Eye (tissue), 1 donor: ENCODE measurements around the gene UBE2Q2.
"Not testable (repeated sequence)": the region's sequence is repeated elsewhere in the genome, so short reads cannot be mapped to it uniquely, and the experiment has no call there.

Source experiments
- DNase-seq: peaks from one replicate; pipeline ENCODE4 v3.0.0-alpha.2; 2015

The UBE2Q2 gene

DNA sequence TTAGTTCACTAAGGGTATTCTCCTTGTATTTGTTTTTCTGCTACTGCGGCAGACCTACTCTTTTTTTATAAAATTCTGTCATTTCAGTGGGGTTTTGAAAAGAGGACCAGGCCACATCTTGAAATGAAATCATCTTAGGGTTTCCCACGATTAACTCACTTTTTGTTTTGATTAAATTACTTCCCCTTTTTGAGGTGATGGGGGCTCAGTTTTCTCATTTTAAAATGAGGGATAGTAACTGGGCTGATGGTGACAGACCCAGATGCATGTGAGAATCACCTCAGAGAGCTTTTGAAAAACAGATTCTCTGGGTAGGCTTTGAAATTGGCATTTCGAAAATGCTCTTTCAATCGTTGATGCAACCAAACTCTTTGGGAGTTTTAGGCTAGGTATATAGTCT lies 24.2 kb downstream of the UBE2Q2 start:
- no peak for DNase-seq

DNA sequence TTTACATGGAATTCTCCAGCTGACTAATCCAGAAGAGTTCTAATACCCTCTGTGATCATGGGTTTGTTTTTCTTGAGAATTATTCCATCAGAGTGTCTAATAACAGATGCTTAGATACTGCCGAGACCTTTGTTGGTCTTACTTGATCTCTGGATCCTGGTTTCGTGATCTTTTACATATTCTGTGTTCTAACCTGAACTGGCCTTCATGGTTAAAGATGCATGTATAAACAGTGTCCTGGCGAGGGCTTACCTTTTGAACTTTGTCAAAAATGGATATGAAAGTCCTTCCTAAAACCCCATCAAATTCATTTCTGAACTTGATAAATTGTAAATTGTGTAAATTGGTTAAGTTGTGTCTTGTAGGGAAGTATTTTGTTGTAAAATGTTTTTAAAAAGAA lies 24.8 kb downstream of the UBE2Q2 start:
- no peak for DNase-seq

DNA sequence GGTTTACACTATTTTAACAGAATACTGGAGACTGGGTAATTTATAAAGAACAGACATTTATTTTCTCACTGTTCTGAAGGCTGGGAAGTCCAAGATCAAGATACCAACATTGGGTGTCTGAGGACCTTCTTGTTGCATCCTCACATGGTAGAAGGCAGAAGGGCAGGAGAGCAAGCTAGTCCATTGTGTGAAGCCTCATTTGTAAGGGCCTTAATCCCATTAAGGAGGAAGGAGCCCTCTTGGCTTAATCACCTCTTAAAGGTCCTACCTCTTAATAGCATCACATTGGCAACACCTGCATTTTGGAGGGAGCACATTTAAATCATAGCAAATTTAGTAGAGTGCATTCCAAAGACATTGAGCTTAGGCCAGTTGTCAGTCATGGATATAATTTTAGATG lies 26.2 kb downstream of the UBE2Q2 start:
- DNase-seq, result no peak

DNA sequence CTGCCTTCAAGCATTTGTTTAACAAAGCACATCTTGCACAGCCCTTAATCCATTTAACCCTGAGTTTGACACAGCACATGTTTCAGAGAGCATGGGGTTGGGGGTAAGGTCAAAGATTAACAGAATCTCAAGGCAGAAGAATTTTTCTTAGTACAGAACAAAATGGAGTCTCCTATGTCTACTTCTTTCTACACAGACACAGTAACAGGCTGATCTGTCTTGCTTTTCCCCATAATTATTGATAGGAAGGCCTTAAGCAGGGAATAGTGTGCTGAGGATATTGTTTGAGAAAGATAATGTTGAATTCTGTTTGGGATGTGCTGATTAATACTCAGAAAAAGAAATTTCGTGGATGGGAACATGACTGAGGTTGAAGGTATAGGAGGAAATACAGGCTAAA lies 28.3 kb downstream of the UBE2Q2 start:
- DNase-seq, result not testable (repeated sequence)

DNA sequence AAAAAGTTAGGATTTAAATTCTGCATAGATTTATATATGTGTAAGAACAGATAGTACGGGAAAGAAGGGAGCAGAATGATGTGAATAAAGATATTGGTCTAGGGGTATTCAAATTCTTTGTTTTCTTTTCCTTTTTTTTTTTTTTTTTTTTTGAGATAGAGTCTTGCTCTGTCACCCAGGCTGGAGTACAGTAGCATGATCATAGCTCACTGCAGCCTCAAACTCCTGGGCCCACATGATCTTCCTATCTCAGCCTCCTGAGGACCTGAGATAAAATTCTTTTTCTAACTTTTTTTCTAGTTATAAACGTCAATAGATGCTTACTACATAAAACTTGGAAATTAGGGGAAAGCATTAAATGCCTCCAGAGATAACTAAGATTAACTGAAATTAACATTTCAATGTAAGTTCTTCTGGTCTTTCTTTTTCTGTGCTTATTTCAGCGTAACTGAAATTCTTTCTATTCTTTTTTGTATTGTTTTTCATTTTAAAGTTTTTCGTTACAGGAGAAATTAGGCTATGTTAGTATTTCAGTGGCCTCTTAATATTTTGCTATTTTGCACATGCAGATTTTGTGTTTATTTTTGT lies 29.2 kb downstream of the UBE2Q2 start:
- DNase-seq, result no peak

DNA sequence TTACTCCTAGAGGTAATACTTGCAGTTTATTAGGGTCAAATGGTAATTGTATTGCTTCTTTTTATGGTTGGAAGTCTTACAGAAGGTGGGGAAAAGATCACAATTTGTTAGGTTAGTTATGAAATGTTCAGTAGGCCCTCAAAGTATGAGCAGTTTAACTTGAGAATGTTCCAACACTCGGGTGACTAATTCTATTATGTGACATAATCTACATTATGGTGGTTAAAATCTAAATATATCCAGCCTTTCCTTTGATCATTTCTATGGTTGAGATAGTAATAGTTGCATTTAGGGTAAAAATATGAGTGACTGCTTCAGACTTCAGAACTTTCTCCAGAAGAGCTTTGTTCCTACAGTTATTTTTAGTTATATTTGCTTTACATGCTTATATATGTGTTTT lies 40.8 kb downstream of the UBE2Q2 start:
- no peak for DNase-seq

DNA sequence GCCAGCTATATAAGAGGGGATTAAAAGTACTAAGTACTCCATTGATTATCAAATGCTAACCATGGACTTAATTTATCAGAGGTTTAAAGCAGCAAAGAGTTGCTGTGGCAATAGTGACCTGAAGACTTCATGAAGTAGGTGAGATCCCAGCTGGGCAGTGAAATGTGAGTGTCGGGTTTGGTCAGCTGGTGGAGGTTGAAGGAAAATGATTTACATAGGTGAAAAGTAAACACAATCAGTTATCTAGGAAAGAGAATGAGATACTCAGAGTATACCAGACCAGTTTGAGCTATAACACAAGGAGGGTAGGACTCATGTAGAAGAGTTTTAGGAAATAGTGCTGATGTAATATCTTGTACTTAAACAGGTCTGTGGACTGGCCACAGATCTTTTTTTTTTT lies 43.9 kb downstream of the UBE2Q2 start:
- no peak for DNase-seq

DNA sequence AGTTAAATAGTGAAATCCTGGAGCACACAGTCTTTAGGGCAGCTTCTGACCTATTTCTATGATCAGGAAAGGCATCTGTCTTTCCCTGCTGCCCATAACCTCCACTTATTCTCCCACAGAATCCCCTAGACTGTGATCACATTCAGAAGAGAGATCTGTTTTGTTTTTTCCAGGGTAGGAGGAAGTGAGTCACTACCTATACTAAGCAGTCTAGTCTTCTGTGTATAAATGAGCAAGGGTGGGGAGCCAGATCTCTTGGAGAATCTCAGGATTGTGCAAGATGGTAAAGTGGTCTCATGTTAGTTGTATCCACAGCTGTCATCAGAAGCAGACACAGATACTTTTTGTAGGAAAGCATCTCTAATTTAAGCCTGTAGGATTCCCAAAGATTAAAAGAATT lies 48.6 kb downstream of the UBE2Q2 start:
- no peak for DNase-seq

DNA sequence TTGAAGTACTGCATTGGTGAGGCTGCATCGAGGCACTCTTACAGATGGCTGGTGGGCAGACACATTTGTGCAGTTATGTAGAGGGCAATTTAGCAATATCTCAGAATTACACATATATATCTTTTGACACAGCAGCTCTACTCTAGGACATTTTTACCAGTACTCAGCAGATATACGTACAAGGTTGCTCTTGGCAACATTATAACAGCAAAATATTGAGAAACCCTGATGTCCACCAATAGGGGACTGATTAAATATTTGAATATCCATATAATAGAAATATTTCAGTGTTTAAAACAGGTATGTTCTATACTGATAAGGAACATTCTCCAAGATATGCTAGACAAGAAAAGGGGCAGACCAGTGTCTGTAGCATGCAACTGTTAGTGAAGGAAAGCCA lies 52.5 kb downstream of the UBE2Q2 start:
- DNase-seq, result no peak

DNA sequence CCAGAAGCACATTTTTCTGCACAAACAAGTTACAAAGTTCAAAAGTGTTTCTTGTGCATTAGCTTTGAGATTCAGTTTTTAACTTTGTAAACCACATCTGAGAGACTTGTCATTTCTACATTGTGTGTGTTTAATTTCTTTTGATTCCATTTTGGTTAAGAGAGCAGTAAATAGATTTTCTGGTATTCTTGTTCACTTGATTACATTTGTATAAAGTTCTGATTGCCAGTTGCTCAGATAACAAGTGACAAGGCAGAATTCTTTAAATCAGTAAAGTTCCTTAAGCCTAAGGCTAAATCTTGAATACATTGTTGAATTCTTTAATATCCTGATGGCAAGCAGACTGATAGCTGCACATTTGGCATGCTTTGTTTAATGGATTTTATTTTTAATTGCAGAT lies 57.3 kb downstream of the UBE2Q2 start:
- no peak for DNase-seq

DNA sequence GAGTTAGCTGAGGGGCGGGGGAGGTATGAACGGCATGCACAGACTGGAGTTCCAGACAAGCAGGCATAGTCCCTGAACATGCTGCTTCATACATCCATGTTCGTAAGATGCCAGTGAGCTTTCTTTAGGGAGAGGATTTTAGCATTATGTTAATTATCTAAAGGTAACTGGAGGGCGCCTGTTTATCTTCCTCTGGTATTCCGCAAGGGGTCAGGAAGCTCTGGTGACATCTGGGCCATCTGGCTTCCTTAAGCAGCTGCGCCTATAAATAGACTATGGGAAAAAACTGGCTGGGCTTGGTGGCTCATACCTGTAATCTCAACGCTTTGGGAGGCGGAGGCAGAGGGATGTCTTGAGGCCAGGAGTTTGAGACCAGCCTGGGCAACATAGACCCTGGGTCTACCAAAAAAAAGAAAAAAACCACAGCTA lies 58.9 kb downstream of the UBE2Q2 start:
- peak; percentile 9 for DNase-seq

DNA sequence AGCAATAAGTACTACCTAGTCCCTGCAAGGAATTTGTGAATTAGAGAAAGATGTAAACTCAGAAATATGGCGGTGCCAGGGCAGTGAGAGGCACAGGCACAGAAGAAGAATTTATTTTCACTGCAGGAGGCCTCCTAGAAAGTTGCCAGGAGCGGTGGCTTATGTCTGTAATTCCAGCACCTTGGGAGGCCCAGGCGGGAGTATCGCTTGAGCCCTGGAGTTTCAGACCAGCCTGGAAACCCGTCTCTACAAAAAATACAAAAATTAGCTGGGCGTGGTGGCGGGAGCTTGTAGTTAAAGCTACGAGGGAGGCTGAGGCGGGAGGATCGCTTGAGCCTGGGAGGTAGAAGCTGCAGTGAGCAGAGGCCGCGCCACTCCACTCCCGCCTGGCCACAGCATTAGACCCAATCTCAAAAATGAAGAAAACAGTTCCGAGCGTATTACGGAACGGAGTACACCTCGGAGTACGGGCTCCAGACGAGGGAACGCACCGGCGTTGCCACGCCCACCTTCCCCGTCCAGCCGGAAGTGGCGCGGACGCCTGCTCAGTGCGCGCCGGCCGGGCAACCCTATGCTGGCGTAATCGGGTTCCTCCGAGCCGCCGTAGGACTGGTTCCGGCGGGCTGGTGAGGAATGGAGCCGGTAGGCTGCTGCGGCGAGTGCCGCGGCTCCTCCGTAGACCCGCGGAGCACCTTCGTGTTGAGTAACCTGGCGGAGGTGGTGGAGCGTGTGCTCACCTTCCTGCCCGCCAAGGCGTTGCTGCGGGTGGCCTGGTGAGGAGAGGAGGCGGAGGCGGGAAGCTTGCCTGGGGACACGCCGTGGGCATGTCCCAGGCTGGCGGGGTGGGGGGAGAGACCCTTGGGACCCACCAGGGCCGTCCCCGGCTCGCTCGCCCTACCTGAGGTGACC lies 60.3 kb downstream of the UBE2Q2 start, which contains the start of gene FBXO22:
Gene FBXO22, plus strand, starts transcription at position 548 of the 909 bp plus-strand sequence. Its CDS starts 86 bp downstream, at position 634.
- DNase-seq, result peak; percentile 96

DNA sequence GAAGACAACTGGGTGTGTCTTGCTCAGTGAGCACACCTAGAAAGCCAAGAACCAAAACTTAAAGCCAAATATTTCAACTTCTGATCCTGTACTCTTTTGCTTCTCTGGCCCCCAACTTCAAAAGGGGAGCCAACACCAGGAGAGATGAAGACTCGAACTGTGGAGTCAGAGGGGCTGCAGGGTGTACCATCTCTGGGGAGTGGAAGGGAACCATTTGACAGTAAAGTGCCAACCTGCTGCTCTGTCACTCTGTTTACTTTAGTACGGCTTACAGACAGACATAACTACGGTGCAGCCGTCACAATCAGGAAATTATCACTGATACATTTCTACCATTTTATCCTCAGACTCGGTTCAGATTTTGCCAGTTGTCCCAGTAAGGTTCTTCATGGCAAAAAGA lies 62.0 kb downstream of the UBE2Q2 start:
- no peak for DNase-seq

DNA sequence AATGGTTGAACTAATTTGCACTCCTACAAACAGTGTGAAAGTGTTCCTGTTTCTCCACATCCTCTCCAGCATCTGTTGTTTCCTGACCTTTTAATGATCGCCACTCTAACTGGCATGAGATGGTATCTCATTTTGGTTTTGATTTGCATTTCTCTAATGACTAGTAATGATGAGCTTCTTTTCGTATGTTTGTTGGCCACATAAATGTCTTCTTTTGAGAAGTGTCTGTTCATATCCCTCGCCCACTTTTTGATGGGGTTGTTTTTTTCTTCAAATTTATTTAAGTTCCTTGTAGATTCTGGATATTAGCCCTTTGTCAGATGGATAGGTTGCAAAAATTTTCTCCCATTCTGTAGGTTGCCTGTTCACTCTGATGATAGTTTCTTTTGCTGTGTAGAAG lies 67.1 kb downstream of the UBE2Q2 start:
- DNase-seq, result not testable (repeated sequence)

DNA sequence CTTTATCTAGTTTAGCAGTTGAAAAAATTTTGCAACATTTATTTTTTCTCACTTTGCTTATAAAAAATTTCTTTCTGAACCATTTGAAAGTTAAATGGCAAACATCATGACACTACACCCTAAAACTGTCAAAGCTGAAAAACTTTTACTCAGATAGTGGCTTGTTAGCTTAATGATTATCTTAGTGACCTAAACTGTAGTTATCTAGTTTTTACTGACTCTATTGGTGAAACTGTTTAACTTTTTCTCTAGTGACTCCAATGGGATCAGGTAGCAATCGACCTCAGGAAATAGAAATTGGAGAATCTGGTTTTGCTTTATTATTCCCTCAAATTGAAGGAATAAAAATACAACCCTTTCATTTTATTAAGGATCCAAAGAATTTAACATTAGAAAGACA lies 73.7 kb downstream of the UBE2Q2 start:
- DNase-seq, result no peak

DNA sequence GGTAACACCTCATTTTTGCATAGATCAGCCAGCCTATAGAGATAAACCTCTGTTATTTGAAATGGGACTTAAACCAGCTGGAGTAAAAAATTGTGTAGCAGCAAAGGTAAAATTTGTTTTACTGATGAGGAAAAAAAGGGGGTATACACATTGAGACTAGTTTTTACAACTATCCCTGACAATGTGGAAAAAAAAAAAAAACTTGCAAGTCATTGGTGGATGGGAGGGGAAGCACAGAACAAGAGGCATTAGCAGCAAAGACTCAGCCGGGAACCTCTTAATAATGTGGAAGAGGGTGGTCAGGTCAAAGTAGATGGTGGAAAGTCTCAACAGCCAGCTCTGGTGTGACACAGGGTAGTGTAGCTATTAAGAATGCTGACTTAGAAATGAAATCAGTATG lies 74.9 kb downstream of the UBE2Q2 start:
- no peak for DNase-seq

DNA sequence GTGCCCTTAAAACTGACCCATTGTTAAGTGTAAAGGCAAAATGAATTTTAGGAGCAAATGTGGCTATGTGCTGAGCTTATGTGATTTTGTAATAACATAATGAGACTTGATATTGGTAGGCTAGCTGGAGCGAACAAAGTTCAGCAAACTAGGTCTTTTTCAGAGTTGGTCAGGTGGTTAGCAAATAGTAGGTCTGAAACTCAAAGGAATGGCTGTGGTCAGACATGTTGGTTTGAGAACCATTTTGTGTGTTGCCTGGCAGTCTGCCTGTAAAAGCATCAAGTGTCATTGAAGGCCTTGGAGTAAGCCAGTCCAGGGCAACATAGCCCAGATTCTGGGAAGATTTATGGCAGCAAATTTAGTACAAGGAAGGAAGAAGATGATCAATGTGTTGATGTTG lies 76.8 kb downstream of the UBE2Q2 start:
- no peak for DNase-seq

DNA sequence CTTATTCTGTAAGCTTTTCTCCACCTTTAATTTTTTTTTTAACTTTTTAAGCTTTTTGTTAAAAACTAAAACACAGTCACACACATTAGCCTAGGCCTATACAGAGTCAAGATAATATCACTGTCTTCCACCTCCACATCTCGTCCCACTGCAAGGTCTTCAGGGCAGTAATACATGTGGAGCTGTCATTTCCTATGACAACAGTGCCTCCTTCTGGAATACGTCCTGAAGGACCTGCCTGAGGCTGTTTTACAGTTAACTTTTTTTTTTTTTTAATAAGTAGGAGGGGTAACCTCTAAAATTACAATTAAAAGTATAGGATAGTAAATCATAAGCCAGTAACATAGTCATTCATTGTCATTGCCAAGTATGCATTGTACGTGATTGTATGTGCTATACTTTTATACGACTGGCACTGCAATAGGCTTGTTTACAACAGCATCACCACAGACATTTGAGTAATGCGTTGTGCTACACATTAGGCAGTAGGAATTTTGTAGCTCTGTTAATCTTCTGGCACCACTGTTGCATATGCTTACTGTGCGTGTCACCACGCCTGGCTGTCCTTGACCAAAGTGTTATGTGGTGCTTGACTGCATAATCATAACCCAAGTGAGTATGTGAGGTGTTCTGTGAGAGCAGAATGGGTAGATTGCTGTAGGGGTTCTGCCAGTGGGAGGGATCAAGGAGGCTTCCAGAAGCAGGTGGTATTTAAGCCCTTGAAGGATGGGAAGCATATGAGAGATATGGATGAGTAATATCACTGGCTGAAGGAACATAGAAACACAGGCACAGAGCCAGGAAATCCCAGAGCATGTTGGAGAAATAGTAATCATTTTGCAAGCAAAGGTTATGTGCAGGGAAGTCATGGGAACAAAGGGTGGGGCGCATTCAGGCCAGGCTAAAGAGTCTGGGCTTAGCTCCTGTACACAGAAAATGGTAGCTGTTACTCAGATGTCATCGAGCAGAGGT lies 78.8 kb downstream of the UBE2Q2 start:
- DNase-seq, result peak; percentile 45

DNA sequence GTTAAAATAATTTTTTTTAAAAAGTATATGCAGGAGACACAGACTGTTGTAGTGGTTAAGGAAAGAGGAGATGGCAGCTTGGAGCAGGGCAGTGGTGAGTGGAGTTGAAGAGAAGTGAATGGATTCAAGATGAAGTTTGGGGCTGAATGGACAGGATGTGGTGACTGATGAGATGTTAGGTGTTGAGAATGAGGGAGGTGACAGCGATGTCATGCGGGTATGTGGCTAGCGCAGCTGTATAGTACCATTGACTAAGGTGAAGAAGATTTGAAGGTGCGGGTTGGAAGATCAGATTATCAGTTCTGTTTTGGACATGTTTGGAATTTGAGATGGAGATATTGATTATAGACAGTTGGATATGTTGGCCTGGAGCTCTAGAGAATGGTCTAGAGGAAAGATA lies 80.5 kb downstream of the UBE2Q2 start:
- DNase-seq, result no peak

DNA sequence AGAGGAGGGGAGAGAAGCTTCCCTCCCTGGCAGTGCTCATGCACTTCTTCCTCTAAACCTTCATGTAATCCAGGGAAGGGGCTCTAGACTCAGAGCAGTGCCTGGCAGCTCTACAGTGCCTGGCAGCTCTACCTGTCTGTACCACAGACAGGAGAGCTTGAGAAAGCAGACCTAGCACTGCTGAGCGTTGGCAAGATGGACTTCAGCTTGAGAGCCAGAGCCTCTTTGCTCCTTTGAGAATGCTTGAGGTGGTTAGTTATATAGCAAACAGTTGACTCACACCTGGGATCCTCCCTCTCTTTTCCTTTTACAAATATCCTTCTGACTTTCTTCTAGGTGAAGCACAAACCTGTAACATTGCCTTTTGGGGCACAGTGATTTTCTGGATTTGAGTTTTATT lies 81.3 kb downstream of the UBE2Q2 start:
- DNase-seq, result no peak

DNA sequence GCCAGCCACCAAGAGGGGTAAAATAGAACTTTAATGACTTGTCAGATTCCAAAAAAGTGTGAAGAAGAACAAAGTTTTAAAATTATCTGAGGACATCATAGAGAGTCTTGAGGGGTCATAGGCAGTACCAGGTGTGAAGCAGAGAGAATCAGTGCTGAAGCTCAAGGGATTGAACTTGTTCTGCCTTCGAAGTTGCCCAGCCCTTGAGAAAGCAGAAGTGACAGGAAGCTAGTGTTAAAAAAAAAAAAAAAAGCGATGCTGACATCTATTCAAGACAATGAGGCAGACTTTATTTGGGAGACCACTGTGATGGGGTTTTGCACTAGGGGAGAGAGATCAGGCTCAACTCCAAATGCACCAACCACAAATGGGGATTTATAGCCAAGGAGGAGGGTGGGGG lies 82.2 kb downstream of the UBE2Q2 start:
- no peak for DNase-seq

DNA sequence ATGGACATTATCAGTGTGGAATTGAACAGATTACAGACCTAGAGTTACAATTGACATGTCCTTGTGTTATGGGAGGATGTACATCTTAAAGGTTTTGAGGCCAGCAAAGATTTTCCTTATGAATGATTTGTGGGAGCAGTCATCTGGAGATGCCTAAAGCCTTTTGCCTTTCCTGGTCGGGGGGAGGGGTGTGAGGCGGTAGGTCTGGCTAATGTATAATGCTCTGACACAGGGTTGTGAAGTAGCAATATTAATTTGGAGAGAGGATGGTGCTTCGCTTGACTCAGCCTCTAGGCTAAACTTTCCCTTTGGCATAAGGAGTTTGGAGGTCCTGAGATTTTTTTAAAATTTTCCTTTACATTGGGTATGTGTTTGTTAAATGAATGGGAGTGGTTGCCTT lies 83.7 kb downstream of the UBE2Q2 start:
- no peak for DNase-seq

DNA sequence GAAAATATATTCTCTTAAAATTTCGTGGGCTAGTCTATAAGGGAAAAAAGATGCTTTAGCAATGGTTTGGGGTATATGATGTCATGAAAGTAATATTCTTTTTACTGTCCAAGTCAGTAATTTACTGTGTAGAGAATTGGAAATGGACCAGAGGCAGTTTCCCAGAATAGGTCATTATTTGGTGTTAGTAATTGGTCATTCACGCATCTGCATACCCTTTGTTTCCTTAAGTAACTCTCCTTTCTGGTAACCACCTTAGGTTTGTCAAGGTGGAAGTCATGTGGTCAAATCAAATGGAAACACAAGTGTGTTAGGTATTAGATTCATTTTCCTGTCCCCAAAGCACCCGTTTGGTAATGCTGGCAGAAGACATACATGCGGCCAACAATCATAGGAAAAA lies 84.4 kb downstream of the UBE2Q2 start:
- no peak for DNase-seq
